AG04450 (cell line): ENCODE data around the gene ARFGAP2. TPM values are rescaled to one million over a fixed set of nuclear protein-coding genes. Genes with fewer than 3 reads are reported as not detected.

Experiments used
- CTCF ChIA-PET: fragments of 300-600, 350-600 bp; formaldehyde crosslinking; extraction: SDS; loops from one replicate; lab custom pipeline; 2022; ENCODE audit warnings: antibody characterized with exemption, inconsistent platforms; lab: Charles Lee
- POLR2A ChIA-PET: fragments of 350-600 bp; formaldehyde crosslinking; extraction: SDS; loops from one replicate; lab custom pipeline; 2021; ENCODE audit warnings: antibody characterized with exemption, inconsistent platforms; lab: Yijun Ruan, JAX
- DNase-seq: peaks from one replicate; pipeline ENCODE4 v3.0.0-alpha.2; 2011; ENCODE audit warnings: low read depth, low spot score
- H3K27ac ChIP-seq: one replicate; pipeline ENCODE4 v1.5.1; 2012; ENCODE audit warnings: low read depth, low read length, control low read depth
- H3K27me3 ChIP-seq: one replicate; pipeline ENCODE4 v1.6.0; 2012; ENCODE audit warnings: low read length; ENCODE audit not compliant: control insufficient read depth, insufficient read depth
- H3K4me3 ChIP-seq: 2 replicates; pipeline ENCODE4 v1.5.1; 2011; ENCODE audit warnings: mild to moderate bottlenecking, low read depth, low read length, control low read depth
- H3K9me3 ChIP-seq: 2 replicates; pipeline ENCODE4 v1.5.1; 2012; ENCODE audit warnings: low read length; ENCODE audit not compliant: control insufficient read depth, insufficient read depth
- polyA plus RNA-seq: library from polyadenylated mRNA; depleted of rRNA; stranded (reverse); fragments of >200 nt; gene quantifications from 2 replicates; pipeline ENCODE4 v1.2.3, GENCODE V29; 2011
- TF ChIP-seq, protein P1 (sequence below): IDR thresholded peaks from 2 replicates; pipeline ENCODE4 v1.5.1; 2011; ENCODE audit warnings: low read depth, low read length, control low read depth, inconsistent platforms

Gene ARFGAP2
- polyA plus RNA-seq, 1 experiment: 38.6 TPM

DNA sequence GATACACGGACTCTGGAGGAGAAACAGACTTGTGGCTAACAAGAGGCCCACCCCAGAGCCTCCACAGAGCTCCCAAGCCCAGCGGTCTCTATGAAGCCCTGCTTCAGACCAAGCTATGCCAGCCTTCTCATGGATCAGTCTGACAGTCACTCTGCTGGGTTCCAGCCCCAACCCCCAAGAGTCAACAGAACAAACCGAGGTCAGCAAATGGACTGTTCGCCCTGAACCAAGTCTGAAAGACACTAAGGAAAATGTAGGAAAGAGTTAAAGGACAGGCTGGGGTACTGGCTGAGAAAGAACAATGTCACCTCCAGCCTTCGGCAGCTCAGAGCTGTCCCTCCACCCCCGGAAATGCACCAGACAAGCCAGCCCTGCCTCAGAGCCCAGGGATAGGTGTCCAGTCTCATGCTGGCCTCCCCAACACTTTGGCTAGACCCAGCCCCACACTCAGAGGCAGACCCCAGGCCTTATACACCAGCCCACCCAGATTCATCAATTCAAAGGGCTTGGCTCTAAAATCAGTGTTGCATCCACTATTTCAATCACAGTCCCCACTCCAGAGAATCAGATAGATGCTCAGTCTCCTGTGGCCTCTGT is 3.8 kb downstream of the ARFGAP2 start:
- CTCF ChIA-PET: interaction anchor here (2.7 kb wide), 1 partner anchor 182 kb away, joined by 9 read pairs; no protein-coding TSS in a partner anchor
- Histone ChIP-seq H3K4me3 (no peak overlapping the region), H3K27ac (no peak overlapping the region), H3K9me3 (no peaks in the 10 kb centered on the region; the same call in 1 of the 2 replicates), H3K27me3 (no peaks in the 10 kb centered on the region)
- TF ChIP-seq, protein P1, sequence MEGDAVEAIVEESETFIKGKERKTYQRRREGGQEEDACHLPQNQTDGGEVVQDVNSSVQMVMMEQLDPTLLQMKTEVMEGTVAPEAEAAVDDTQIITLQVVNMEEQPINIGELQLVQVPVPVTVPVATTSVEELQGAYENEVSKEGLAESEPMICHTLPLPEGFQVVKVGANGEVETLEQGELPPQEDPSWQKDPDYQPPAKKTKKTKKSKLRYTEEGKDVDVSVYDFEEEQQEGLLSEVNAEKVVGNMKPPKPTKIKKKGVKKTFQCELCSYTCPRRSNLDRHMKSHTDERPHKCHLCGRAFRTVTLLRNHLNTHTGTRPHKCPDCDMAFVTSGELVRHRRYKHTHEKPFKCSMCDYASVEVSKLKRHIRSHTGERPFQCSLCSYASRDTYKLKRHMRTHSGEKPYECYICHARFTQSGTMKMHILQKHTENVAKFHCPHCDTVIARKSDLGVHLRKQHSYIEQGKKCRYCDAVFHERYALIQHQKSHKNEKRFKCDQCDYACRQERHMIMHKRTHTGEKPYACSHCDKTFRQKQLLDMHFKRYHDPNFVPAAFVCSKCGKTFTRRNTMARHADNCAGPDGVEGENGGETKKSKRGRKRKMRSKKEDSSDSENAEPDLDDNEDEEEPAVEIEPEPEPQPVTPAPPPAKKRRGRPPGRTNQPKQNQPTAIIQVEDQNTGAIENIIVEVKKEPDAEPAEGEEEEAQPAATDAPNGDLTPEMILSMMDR: no peak
- DNase-seq: no peak
- POLR2A ChIA-PET: interaction anchor here (1.1 to 1.3 kb wide), 2 partner anchors 10 to 42 kb away, joined by 5 to 6 read pairs; partner anchors contain the start of gene DDB2

DNA sequence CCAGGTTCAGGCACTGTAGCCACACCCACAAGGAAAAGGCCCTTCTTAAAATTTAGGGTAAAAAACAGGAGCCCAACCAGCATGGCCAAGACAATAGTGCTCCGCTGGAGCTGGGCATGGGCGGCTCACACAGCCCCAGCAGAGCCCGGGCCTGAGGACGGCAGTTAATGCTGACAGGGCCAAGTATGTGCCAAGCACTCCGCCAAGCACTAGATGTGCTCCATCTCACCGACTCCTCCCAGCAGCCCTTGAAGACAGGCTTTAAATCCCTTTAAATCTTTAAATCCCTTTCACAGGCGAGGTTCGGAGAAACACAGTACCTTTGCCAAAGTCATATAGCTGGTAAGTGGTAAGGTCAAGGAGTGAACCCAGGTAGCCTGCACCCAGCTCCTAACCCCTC is 4.8 kb downstream of the ARFGAP2 start:
- ChIA-PET CTCF (interaction anchor here (1.7 to 2.7 kb wide), 2 partner anchors 10 to 183 kb away, joined by 8 to 9 read pairs; no protein-coding TSS in a partner anchor), POLR2A (interaction anchor here (0.5 kb wide), 1 partner anchor 64 kb away, joined by 4 read pairs; no protein-coding TSS in a partner anchor)
- no peak for DNase-seq

DNA sequence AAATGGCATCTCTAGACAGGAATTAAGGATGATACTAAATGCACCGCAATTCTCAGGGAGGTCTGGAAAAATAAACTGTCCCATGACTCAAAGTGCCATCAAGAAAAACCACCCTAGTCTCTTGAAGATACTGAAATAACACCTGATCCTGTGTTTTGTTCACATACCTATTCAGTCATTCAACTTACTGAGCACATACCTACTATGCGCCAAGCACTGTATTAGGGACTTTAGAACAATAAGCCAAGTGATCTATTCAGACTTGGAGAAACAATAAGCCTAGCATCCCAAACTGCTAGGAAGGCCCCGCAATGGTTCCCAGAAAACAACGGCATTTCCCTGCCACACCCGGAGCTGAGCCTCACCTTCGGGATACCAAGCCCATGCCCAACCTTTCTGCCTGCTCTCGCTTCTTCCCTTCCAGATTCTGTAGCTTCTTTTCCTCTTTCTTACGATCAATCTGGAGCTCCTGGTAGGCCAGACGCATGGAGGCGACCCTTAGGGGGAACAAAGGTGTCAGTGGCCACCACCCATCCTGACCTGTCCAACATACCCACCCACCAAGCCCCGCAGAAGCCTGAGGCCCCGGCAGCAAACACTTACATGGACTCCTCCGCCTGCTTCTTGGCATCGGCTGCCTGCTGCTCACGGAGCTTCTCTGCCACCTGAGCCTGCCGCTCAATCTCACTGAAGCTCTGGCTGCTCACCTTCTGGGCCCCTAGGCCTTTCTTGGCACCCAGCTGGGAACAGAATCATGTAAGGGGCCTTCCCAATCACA is 5.4 kb downstream of the ARFGAP2 start:
- ChIA-PET POLR2A (no interaction called here), CTCF (interaction anchor here (1.7 to 2.7 kb wide), 2 partner anchors 10 to 184 kb away, joined by 8 to 9 read pairs; no protein-coding TSS in a partner anchor)
- no peak for DNase-seq
- Histone ChIP-seq H3K27me3 (no peaks in the 10 kb centered on the region), H3K4me3 (no peak overlapping the region), H3K9me3 (no peaks in the 10 kb centered on the region; the same call in 1 of the 2 replicates), H3K27ac (no peak overlapping the region)
- TF ChIP-seq, protein P1: no peak

More for the DNA sequence above, 4.8 kb downstream of the ARFGAP2 start:
- Histone ChIP-seq H3K27ac (no peak overlapping the region), H3K9me3 (no peaks in the 10 kb centered on the region; the same call in 1 of the 2 replicates), H3K4me3 (no peak overlapping the region), H3K27me3 (no peaks in the 10 kb centered on the region)
- TF ChIP-seq, protein P1: no peak

DNA sequence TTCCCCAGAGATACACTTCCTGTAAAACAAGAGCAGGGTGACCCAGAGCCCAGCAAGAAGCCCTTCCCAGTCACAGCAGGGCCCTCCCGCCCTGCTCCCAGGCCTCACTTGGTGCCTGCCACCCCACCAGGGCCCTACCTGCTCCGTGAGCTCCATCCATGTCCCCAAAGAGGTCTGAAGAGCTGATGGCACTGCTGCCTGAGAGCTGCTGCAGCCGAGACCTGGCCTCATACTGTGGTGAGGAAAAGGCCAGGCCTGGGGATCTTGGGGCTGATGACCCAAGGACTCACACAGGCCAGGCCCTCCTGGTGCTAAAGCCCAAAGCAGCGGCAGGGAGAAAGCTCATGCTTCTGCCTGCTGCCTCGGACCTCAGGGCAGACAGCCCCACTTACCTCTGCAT is 10.3 kb downstream of the ARFGAP2 start:
- H3K4me3 ChIP-seq: no peak overlapping the region
- H3K27me3 ChIP-seq: no peaks in the 10 kb centered on the region
- no peaks in the 10 kb centered on the region for H3K9me3 ChIP-seq
- no peak overlapping the region for H3K27ac ChIP-seq
- TF ChIP-seq, protein P1: no peak
- ChIA-PET CTCF (no interaction called here), POLR2A (no interaction called here)
- DNase-seq: no peak
